HepG2 (cell line): ENCODE results near the gene SMOC1. TPM values are rescaled to one million over a fixed set of nuclear protein-coding genes. Genes with fewer than 3 reads are reported as not detected.

Source experiments
- ATAC-seq: fragments of 200-7000 bp; cut with Tn5 transposase; 3 replicates; pipeline ENCODE4 v1.9.1; 2020; ENCODE audit warnings: mild to moderate bottlenecking, moderate library complexity
- BruUV-seq: library from RNA; stranded (reverse); fragments of 400-500 nt; replicated peaks from 2 replicates; lab custom pipeline; 2021; lab: Mats Ljungman, UMichigan
- CTCF ChIA-PET: fragments of 300-600 bp; formaldehyde crosslinking; extraction: SDS; loops from one replicate; lab custom pipeline; 2021; ENCODE audit warnings: low total read pairs, inconsistent platforms, low intra/inter-chr PET ratio; lab: Yijun Ruan, JAX
- POLR2A ChIA-PET: fragments of 350-600 bp; sonication (Branson Sonifier 250); formaldehyde crosslinking; loops from one replicate; lab custom pipeline; 2020; ENCODE audit warnings: antibody characterized with exemption, inconsistent platforms; lab: Yijun Ruan, JAX
- DNase-seq: peaks from one replicate; pipeline ENCODE4 v3.0.0-alpha.2; 2015; ENCODE audit warnings: low spot score
- FAIRE-seq: peaks from 3 replicates; lab custom pipeline; 2011; peaks lifted over from hg19 to GRCh38; lab: Jason Lieb, UNC
- H2AFZ ChIP-seq: one replicate; pipeline ENCODE4 v1.6.1; 2011; ENCODE audit warnings: low read length, inconsistent platforms
- H3K27ac ChIP-seq: fragments of 300-600 bp; 3 replicates; pipeline ENCODE4 v1.8.0; 2011; ENCODE audit warnings: mixed run types, mild to moderate bottlenecking, mixed read lengths, low read length, inconsistent platforms; ENCODE audit not compliant: insufficient read depth; ENCODE audit errors: extremely low read length
- H3K27me3 ChIP-seq, 2 experiments: fragments of 200-600 bp in 1 of 2; 2 replicates in 1 of 2; 3 replicates in 1 of 2; pipeline versions ENCODE4 v1.6.0 to v1.8.0; 2011; ENCODE audit warnings: low read length in 2 of 2, mild to moderate bottlenecking in 2 of 2, moderate library complexity in 2 of 2, inconsistent platforms in 1 of 2; ENCODE audit not compliant: insufficient read depth in 2 of 2, control insufficient read depth in 1 of 2
- H3K36me3 ChIP-seq, 2 experiments: fragments of 200-600 bp in 1 of 2; replicated peaks in 1 of 2; 2 replicates in 1 of 2; 3 replicates in 1 of 2; pipeline versions ENCODE4 v1.5.1 to v1.8.0; 2011; ENCODE audit warnings: low read length in 2 of 2, inconsistent platforms in 1 of 2; ENCODE audit not compliant: insufficient read depth in 2 of 2, control insufficient read depth in 1 of 2
- H3K4me1 ChIP-seq: 2 replicates; pipeline ENCODE4 v1.5.1; 2012; ENCODE audit warnings: low read length, inconsistent platforms; ENCODE audit not compliant: insufficient read depth
- H3K4me2 ChIP-seq: 2 replicates; pipeline ENCODE4 v1.6.0; 2011; ENCODE audit warnings: low read depth, low read length, inconsistent platforms
- H3K4me3 ChIP-seq, 3 experiments: fragments of 200-600 bp in 1 of 3; sonication (generic), shearing (Covaris generic) in 1 of 3; replicated peaks in 1 of 3; 2 replicates each; pipeline ENCODE4 v1.5.1; 2011 to 2016; ENCODE audit warnings: low read length in 3 of 3, inconsistent platforms in 2 of 3, low read depth in 2 of 3, mild to moderate bottlenecking in 2 of 3, control low read depth in 1 of 3, mixed read lengths in 1 of 3; ENCODE audit not compliant: insufficient read depth in 1 of 3
- H3K79me2 ChIP-seq: one replicate; pipeline ENCODE4 v1.6.1; 2011; ENCODE audit warnings: low read length, inconsistent platforms; ENCODE audit not compliant: insufficient read depth
- H3K9ac ChIP-seq: 2 replicates; pipeline ENCODE4 v1.6.0; 2011; ENCODE audit warnings: mild to moderate bottlenecking, low read depth, low read length, inconsistent platforms; ENCODE audit not compliant: insufficient read depth
- H3K9me3 ChIP-seq: 2 replicates; pipeline ENCODE4 v1.5.1; 2012; ENCODE audit warnings: mild to moderate bottlenecking, low read length
- H4K20me1 ChIP-seq: 2 replicates; pipeline ENCODE4 v1.6.0; 2011; ENCODE audit warnings: inconsistent platforms, mild to moderate bottlenecking, low read length, moderate library complexity; ENCODE audit not compliant: insufficient read depth
- CC2D1A ChIP-seq: sonication (generic); formaldehyde crosslinking; IDR thresholded peaks from 2 replicates; pipeline ENCODE4 v1.8.1; 2023; ENCODE audit warnings: mild to moderate bottlenecking, missing genetic modification reagents
- PTBP1 ChIP-seq: fragments of 200-400 bp; formaldehyde crosslinking; IDR thresholded peaks from 2 replicates; pipeline ENCODE4 v1.6.1; 2018; ENCODE audit warnings: low read length, low read depth; ENCODE audit not compliant: poor library complexity, severe bottlenecking
- TRIM24 ChIP-seq: sonication (generic); formaldehyde crosslinking; IDR thresholded peaks from 2 replicates; pipeline ENCODE4 v1.8.0; 2022; ENCODE audit warnings: mild to moderate bottlenecking, missing genetic modification reagents
- ZNF460 ChIP-seq: sonication (generic); formaldehyde crosslinking; IDR thresholded peaks from 2 replicates; pipeline ENCODE4 v1.5.1; 2020; ENCODE audit warnings: missing genetic modification reagents, mild to moderate bottlenecking, borderline replicate concordance
- ZNF773 ChIP-seq: sonication (generic); formaldehyde crosslinking; IDR thresholded peaks from 2 replicates; pipeline ENCODE4 v1.4.0; 2020; ENCODE audit warnings: missing genetic modification reagents, borderline replicate concordance
- WGBS: methylation state at CpG from one replicate; pipeline ENCODE4 v1.1.6; 2017; ENCODE audit warnings: low lambda C conversion rate; 5-methylcytosine and 5-hydroxymethylcytosine counted together
- in situ Hi-C: cut with HindIII; loops from 2 replicates; pipeline ENCODE4 v1.10.0; 2017; ENCODE audit warnings: low pct_unique_long_range_greater_than_20kb; ENCODE audit not compliant: extremely low pct_ligation_motif_present
- intact Hi-C: fragments of 100-400 bp; cut with micrococcal nuclease; formaldehyde crosslinking; loops from one replicate; pipeline ENCODE4 v1.10.0; 2022; ENCODE audit not compliant: unreplicated experiment
- polyA plus RNA-seq, 8 experiments: library from polyadenylated mRNA; depleted of rRNA in 3 of 8; stranded (reverse) in 7 of 8; unstranded in 1 of 8; fragments of >200 nt; fragmentation: Illumina TruSeq in 4 of 8; extraction: Trizol in 4 of 8; gene quantifications; 2 replicates each; pipeline versions ENCODE4 v1.2.1 to v1.2.3, GENCODE V29; 2011 to 2016; ENCODE audit warnings: low read depth in 4 of 8, missing spikeins in 1 of 8, mixed read lengths in 1 of 8; ENCODE audit not compliant: insufficient read depth in 1 of 8
- total RNA-seq, 5 experiments: library from RNA; depleted of rRNA; stranded (reverse); fragments of >200 nt; fragmentation: Illumina TruSeq; extraction: Trizol; gene quantifications; 2 replicates each; pipeline ENCODE4 v1.2.3, GENCODE V29; 2016; ENCODE audit warnings: low read depth in 1 of 5
- TF ChIP-seq, protein P1 (sequence below): sonication (generic); formaldehyde crosslinking; conservative IDR thresholded peaks from 2 replicates; pipeline ENCODE4 v1.8.0; 2022; ENCODE audit warnings: missing genetic modification reagents

SMOC1 gene
- total and polyA plus RNA-seq, 2 of the 13 experiments (the other 11 are each of a cell fraction or from before 2014, with no cell fraction given) = 17.8 to 35.6 TPM

DNA sequence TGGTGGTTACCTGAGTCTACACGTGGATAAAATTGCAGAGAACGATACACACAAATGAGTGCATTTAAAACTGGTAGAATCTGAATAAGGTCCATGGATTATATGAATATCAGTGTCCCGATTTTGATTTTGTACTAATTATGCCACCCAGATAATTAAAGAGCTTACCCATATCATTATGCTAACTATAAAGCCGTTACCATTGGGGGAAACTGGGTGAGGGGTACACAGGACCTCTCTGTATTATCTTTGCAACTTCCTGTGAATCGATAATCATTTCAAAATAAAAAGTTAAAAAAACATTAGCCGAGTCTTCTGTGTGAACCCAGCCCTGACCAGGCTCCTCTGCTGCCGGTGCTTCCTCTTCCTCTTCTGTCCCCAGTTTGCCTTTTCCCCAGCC lies 107.1 kb downstream of the SMOC1 start:
- no peak overlapping the region for H3K27ac ChIP-seq
- FAIRE-seq (no peak), ATAC-seq (no peak), DNase-seq (no peak)
- in situ Hi-C loops = no loop called here
- peaks cover 23% of the 10 kb centered on the region for H3K4me1 ChIP-seq
- no peaks in the 10 kb centered on the region for H3K27me3 ChIP-seq
- H3K36me3 ChIP-seq = peaks cover 2 to 6% of the 10 kb centered on the region in 2 experiments; a peak in 2 of 5 replicates
- no peaks in the 10 kb centered on the region for H3K9me3 ChIP-seq
- H4K20me1 ChIP-seq = no peaks in the 10 kb centered on the region
- WGBS = 98% methylated on average over 7 of the region's 7 CpGs
- intact Hi-C loops = no loop called here
- ChIA-PET POLR2A (no interaction called here), CTCF (no interaction called here)
- H3K4me3 ChIP-seq = no peak overlapping the region
- no peak overlapping the region for H2AFZ ChIP-seq
- H3K9ac ChIP-seq = no peak overlapping the region
- H3K4me2 ChIP-seq = no peak overlapping the region
- TF ChIP-seq ZNF460 (CRISPR knock-in tag) = no peak
- no peak for TF ChIP-seq PTBP1
- TF ChIP-seq, protein P1, sequence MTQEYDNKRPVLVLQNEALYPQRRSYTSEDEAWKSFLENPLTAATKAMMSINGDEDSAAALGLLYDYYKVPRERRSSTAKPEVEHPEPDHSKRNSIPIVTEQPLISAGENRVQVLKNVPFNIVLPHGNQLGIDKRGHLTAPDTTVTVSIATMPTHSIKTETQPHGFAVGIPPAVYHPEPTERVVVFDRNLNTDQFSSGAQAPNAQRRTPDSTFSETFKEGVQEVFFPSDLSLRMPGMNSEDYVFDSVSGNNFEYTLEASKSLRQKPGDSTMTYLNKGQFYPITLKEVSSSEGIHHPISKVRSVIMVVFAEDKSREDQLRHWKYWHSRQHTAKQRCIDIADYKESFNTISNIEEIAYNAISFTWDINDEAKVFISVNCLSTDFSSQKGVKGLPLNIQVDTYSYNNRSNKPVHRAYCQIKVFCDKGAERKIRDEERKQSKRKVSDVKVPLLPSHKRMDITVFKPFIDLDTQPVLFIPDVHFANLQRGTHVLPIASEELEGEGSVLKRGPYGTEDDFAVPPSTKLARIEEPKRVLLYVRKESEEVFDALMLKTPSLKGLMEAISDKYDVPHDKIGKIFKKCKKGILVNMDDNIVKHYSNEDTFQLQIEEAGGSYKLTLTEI (CRISPR knock-in tag) = no peak
- TF ChIP-seq TRIM24 = no peak
- TF ChIP-seq ZNF773 = no peak
- TF ChIP-seq CC2D1A (CRISPR knock-in tag) = no peak
- no TSS peak for BruUV-seq
- no peaks in the 10 kb centered on the region for H3K79me2 ChIP-seq
